ENCODE measurements around the gene TEX22.
"Not testable (repeated sequence)": the region's sequence is repeated elsewhere in the genome, so short reads cannot be mapped to it uniquely, and the experiment has no call there.

Gene TEX22

GRCh38 chr14:105357626-105358025 lies 40.7 kb upstream of the TEX22 start:
- no peak for DNase-seq (ENCODE audit: low read depth)
- no peak for TF ChIP-seq CTCF (IDR thresholded peaks at IDR 0.05; ENCODE audit: control insufficient read depth, insufficient read depth, low read depth, low read length, missing control alignments)
- H3K4me3 ChIP-seq (ENCODE audit: control insufficient read depth, low read depth, low read length), result no peak overlapping the region

DNA sequence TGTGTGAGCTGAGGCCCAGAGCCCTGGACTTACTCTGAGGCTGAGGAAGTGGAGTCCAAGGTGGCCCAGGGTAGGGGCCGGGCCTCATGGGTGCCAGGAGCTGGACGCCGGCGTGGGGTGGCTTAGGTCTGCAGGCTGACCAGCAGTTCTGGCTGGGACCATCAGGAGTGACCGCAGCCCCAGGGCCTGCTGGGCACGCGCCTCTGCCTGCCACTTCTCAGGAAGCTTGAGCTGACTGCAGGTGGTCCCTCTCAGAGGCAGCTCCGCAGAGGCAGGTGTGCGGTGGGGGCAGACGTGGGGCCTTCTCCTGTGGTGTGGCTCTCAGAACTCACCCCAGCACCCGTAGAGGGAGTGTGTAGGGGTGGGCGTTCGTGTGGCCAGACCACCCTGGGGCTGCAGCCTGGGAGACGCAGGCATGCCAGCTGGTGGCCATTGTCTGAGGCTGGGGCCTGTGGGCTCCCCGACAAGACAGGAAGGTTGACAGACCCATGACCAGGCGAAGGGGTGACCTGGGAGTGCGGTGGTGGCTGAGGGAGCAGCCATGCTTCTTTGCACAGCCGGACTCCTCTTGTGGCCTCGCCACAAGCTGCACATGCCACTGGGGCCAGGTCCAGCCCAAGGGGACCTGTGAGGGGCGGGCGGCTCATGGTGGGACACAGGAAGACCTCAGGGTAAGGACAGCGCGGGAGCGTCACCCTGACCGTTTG lies 40.0 kb upstream of the TEX22 start:
- H3K4me3 ChIP-seq (ENCODE audit: control insufficient read depth, low read depth, low read length), result no peak overlapping the region
- no peak for DNase-seq (ENCODE audit: low read depth)
- TF ChIP-seq CTCF (IDR thresholded peaks at IDR 0.05; ENCODE audit: control insufficient read depth, insufficient read depth, low read depth, low read length, missing control alignments), result no peak

- no peak overlapping the region for H3K4me3 ChIP-seq (ENCODE audit: control insufficient read depth, low read depth, low read length)
- DNase-seq (ENCODE audit: low read depth), result no peak
- no peak for TF ChIP-seq CTCF (IDR thresholded peaks at IDR 0.05; ENCODE audit: control insufficient read depth, insufficient read depth, low read depth, low read length, missing control alignments)
These were observed 39.4 kb upstream of the TEX22 start for GRCh38 chr14:105358943-105359342.

GRCh38 chr14:105361412-105361811 lies 36.9 kb upstream of the TEX22 start:
- not testable (repeated sequence) for DNase-seq (ENCODE audit: low read depth); H3K4me3 ChIP-seq (ENCODE audit: control insufficient read depth, low read depth, low read length)

GRCh38 chr14:105363847-105364708 lies 34.3 kb upstream of the TEX22 start:
- DNase-seq (ENCODE audit: low read depth), result no peak
- TF ChIP-seq CTCF (IDR thresholded peaks at IDR 0.05; ENCODE audit: control insufficient read depth, insufficient read depth, low read depth, low read length, missing control alignments), result no peak
- H3K4me3 ChIP-seq (ENCODE audit: control insufficient read depth, low read depth, low read length), result no peak overlapping the region

- DNase-seq (ENCODE audit: low read depth), result no peak
- H3K4me3 ChIP-seq (ENCODE audit: control insufficient read depth, low read depth, low read length), result no peak overlapping the region
- no peak for TF ChIP-seq CTCF (IDR thresholded peaks at IDR 0.05; ENCODE audit: control insufficient read depth, insufficient read depth, low read depth, low read length, missing control alignments)
These were observed 33.2 kb upstream of the TEX22 start for GRCh38 chr14:105365101-105365500.

DNA sequence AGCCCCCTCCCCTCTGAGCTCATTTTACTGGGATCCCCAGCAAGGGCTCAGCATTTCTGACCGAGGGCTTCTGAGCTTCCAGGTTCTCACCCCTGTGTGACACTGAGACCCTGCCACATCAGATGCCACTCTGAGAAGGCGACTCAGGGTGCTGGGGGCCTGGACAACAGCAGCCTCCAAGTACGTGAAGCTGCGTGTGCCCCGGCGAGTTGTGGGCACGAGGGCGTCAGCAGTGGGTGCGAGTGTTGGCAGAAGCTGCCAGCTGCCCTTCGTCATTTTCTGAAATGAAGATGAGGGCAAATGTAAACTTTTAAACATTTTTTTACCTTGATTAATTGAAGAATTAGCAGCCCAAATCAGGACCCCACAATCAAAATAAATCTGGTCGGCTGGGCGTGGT lies 32.7 kb upstream of the TEX22 start:
- H3K4me3 ChIP-seq (ENCODE audit: control insufficient read depth, low read depth, low read length), result no peak overlapping the region
- TF ChIP-seq CTCF (IDR thresholded peaks at IDR 0.05; ENCODE audit: control insufficient read depth, insufficient read depth, low read depth, low read length, missing control alignments), result no peak
- no peak for DNase-seq (ENCODE audit: low read depth)

All from AG09309 (cell line).